ENCODE measurements around the gene HOXB3. TPM values are rescaled to one million over a fixed set of nuclear protein-coding genes. Genes with fewer than 3 reads are reported as not detected.

Gene HOXB3
- polyA plus RNA-seq: 10 to 100 TPM in 1 of 3 donors, 1 to 10 TPM in 2; 2.6 to 10.2 (median 9.6) TPM

GRCh38 chr17:48589831-48590606 lies at the start of gene HOXB3:
HOXB3 (minus strand) TSS chr17:48590241; CDS start chr17:48552474, 37,767 bp downstream.
- WGBS, 3 donors: 35 to 42% (median 41%) methylated on average over 23 of the region's 23 CpGs
- H3K27ac ChIP-seq (ENCODE audit: low read depth, low read length): no peak within 1 kb of the TSS

DNA sequence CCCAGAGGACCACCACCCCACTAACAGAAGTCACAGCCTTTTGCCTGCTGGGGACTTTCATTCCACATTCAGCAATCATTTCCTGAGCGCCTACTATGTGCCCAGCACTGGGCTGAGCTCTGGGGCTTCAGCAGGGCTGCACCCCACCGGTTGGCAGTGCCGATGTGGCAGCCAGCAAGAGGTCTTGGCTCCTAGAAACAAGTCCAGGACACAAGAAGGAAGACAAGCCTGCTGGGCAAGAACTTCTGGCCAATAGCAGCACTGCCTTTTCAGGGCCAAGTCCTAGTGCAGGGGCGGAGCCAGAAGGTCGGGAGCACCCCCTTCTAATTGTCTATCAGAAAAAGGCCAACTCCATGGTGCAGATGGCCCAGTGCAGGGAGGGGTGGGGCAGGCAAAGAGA lies 49.1 kb upstream of the HOXB3 start:
- 26 to 62% (median 49%) methylated on average over 5 of the region's 5 CpGs for WGBS, 3 donors
- no peak overlapping the region for H3K27ac ChIP-seq (ENCODE audit: low read depth, low read length)

GRCh38 chr17:48637323-48638260 lies 47.6 kb upstream of the HOXB3 start:
- H3K27ac ChIP-seq (ENCODE audit: low read depth, low read length): no peak overlapping the region
- 24 to 64% (median 51%) methylated on average over 18 of the region's 18 CpGs for WGBS, 3 donors

GRCh38 chr17:48636177-48637018 lies 46.4 kb upstream of the HOXB3 start:
- no peak overlapping the region for H3K27ac ChIP-seq (ENCODE audit: low read depth, low read length)
- WGBS, 3 donors: 6 to 10% (median 6%) methylated on average over 25 to 39 of the region's 39 CpGs

- no peak overlapping the region for H3K27ac ChIP-seq (ENCODE audit: low read depth, low read length)
- WGBS, 3 donors: 21 to 58% (median 49%) methylated on average over 20 of the region's 20 CpGs
Measured at GRCh38 chr17:48634493-48635208, 44.6 kb upstream of the HOXB3 start.

GRCh38 chr17:48633266-48633677 lies 43.2 kb upstream of the HOXB3 start:
- no peak overlapping the region for H3K27ac ChIP-seq (ENCODE audit: low read depth, low read length)
- 24 to 43% (median 41%) methylated on average over 34 to 35 of the region's 35 CpGs for WGBS, 3 donors

DNA sequence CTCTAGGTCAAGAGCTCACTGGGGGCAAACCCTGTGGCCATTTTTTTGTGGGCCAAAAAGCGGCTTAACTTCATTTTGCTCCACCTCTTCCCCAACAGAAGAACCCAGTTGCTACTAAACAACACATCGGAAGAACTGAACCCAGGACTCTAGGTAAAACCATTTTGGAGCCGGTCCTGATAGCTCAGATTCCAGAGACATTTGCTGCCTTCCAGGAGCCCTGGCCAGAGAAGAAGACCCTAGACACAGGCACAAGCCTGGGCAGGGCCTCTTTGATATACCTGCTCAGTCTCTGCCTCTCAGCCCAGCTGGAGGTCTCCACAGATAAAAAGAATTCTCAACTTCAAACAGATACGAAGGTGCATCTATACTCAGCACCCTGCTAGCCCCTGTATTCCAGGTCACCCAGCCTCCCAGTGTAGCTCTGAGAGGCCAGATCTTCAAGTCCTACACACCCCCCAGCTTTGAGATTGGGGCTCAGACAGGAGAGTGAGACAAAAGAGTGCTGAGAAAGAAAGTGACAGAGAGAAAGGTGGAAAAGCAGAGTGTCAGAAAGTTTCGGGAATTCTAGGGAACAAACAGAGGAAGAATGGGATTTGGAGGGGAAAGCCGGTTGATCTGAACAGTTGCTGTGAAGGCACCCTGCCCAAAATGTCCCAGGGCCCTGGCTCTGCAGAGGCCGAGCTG lies 42.7 kb upstream of the HOXB3 start:
- WGBS, 3 donors: 29 to 73% (median 66%) methylated on average over 7 of the region's 7 CpGs
- H3K27ac ChIP-seq (ENCODE audit: low read depth, low read length): no peak overlapping the region

DNA sequence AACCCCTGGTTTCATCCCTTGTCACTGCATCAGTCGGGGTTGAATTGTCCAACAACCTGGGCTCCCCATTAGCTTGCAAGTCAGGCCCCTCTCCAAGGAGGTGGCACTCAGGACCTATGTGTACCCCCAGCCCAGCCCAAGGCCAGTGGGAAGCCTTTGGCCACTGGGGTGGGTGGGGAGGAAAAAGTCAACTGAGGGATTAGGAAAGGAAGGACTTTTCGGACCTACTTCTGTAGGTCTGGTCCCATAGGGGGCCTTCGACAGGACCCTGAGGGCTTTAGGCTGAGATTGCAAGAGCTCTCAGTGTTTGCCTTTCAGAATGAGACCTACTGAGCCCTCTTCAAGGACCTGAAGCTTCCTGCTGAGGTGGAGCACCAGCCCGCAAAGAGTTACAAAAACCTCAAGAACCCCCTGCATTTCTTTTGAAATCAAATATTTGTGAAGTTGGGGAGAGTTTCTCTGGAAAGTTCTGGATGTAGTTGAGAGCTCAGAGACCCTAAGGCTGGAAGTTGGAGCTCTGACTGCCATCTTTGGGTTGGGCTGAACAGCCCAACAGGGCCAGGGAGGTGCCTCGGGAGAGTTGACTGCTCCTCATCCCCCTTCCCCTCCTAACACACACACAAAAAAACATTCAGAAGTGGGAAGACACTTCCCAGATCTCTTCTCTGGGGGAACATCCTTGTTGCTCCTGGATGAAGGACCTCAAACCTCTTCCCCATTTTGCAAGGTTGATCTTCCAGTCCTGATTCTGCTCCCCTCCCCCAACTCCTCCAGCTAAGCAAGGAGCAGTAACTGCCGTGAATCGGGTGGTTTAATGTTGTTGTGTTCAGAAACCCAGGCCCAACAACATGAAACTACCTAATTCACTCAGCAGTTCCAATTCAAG lies 41.9 kb upstream of the HOXB3 start:
- 20 to 72% (median 58%) methylated on average over 7 of the region's 7 CpGs for WGBS, 3 donors
- no peak overlapping the region for H3K27ac ChIP-seq (ENCODE audit: low read depth, low read length)

- no peak overlapping the region for H3K27ac ChIP-seq (ENCODE audit: low read depth, low read length)
- 22 to 59% (median 52%) methylated on average over 15 of the region's 15 CpGs for WGBS, 3 donors
Measured at GRCh38 chr17:48630925-48631692, 41.1 kb upstream of the HOXB3 start.

DNA sequence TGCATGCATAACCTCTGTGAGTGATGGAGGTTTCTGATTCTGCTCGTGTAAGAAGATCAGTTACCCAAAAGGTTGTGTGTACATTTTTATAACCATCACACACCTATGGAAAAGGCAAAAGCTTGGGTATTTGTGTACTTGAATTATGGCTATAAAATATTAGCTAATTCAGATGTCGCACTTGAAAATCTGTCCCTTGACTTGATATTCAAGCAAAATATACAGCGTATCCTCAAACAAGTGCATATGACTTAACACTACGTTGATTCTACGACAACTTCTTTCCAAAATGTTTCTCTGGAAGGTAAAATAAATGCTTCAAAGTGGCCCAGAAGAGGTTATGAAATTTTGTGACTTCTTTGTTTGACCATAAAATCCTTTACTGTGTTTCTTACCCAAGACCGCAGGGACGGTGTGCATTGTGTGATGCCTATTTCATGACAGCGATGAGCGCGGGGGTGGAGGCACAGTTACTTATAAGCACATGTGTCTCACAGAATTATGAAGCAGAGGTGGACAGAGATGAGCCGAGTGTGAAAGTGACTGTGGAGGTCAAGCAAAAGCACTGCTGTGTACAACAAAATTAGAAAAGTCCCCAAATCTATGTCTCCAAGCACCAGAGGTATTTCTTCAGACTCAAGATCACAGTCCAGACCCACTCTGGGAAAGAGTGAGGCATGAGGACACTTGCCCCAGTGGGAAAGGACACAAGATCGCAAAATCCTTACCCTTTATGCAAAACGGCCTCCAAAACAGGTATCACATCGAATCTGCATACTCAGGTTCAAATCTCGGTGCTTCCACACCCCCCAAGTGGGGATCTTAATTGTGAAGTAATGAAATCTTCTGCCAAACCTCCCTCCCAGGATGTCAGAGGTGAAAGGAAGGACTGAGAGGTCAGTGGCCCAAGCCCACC lies 40.2 kb upstream of the HOXB3 start:
- H3K27ac ChIP-seq (ENCODE audit: low read depth, low read length): no peak overlapping the region
- 26 to 78% (median 58%) methylated on average over 15 of the region's 15 CpGs for WGBS, 3 donors

DNA sequence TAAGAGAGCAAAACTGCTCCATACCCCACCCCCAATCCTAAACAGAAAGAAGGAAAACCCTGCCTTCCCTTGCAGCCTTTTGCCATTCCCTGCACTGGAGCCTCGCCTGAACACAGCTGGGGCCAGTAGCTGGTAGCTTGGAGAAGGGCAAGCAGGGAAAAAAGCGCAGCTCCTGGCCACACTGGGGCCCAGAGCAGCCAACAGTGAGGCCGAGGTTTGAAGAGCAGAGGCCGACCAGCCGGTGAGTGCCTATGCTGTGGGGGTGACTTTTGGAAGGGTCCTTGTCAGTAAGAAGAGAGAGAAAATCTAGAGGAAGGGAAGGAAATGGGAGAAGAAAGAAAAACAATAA lies 39.3 kb upstream of the HOXB3 start:
- WGBS, 3 donors: 21 to 78% (median 54%) methylated on average over 5 of the region's 5 CpGs
- H3K27ac ChIP-seq (ENCODE audit: low read depth, low read length): no peak overlapping the region

DNA sequence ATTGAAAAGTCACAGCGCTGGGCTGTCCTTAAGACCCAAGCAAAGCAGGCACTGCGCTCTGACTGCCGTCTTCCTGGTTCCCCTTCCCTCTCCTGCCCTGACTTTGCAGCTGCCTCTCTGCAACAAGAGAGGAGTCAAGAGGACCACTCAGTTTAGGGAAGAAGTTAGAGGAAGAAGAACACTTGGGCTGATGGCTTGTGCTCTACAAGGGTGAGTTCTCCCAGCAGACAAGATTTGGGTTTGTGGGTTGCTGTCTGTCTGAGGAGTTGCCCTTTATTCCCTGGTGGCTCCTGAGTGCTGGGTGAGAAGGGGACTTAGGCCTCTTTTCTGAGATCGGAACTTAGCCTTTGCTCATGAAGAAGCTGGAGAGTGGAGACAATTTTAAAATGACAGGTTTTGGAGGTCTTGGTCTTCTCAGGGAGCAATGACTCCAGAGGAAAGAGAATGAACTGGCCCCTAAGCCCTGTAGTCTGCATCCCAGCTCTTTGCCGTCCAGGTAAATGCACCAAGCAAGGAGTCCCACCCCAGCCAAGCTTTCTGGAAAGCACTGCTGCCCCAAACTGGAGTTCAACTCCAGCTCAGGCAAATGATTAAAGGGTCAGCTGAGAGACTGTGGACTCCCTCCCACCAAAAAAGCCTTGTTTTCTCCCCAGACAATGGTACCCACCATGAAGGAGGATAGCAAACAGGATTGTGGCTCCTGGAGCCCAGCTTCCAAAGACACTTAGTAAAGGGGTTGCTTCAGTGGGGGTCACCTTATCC lies 38.8 kb upstream of the HOXB3 start:
- WGBS, 3 donors: 19 to 65% (median 42%) methylated on average over 5 of the region's 5 CpGs

GRCh38 chr17:48627623-48628521 lies 37.8 kb upstream of the HOXB3 start:
- 21 to 47% (median 47%) methylated on average over 27 of the region's 27 CpGs for WGBS, 3 donors
- H3K27ac ChIP-seq (ENCODE audit: low read depth, low read length): no peak overlapping the region

More for the DNA sequence above, 38.8 kb upstream of the HOXB3 start:
- H3K27ac ChIP-seq (ENCODE audit: low read depth, low read length): no peak overlapping the region
